CMK (cell line): Measurements from ENCODE around the gene GABRB3.

Experiments used
- DNase-seq: peaks from one replicate; pipeline ENCODE4 v3.0.0-alpha.2; 2010; ENCODE audit warnings: low read depth

GABRB3 gene

GRCh38 chr15:26551473-26551872 lies 221.4 kb downstream of the GABRB3 start:
- DNase-seq = no peak

GRCh38 chr15:26550880-26551279 lies 222.0 kb downstream of the GABRB3 start:
- DNase-seq = no peak

- no peak for DNase-seq
These were observed 235.2 kb downstream of the GABRB3 start for GRCh38 chr15:26537663-26538062.

- DNase-seq = no peak
These were observed 241.4 kb downstream of the GABRB3 start for GRCh38 chr15:26531489-26531888.

GRCh38 chr15:26525096-26525495 lies 247.8 kb downstream of the GABRB3 start:
- no peak for DNase-seq

- no peak for DNase-seq
These were observed 251.1 kb downstream of the GABRB3 start for GRCh38 chr15:26521691-26522198.

- no peak for DNase-seq
These were observed 251.7 kb downstream of the GABRB3 start for GRCh38 chr15:26521130-26521529.

- no peak for DNase-seq
These were observed 254.0 kb downstream of the GABRB3 start for GRCh38 chr15:26518885-26519284.

- DNase-seq = no peak
These were observed 256.5 kb downstream of the GABRB3 start for GRCh38 chr15:26516102-26516980.

GRCh38 chr15:26504009-26504408 lies 268.9 kb downstream of the GABRB3 start:
- no peak for DNase-seq
